ENCODE data around the gene ZNRD2. TPM values are rescaled to one million over a fixed set of nuclear protein-coding genes. Genes with fewer than 3 reads are reported as not detected.
A peak's percentile ranks its signal among the peaks of the same experiment; 100 is the strongest.

Gene ZNRD2
- total and polyA plus RNA-seq, 2 donors from 2014 or later = 32.0 to 60.4 TPM

GRCh38 chr11:65591939-65592857 lies 21.9 kb downstream of the ZNRD2 start:
- Histone ChIP-seq H3K4me3 (ENCODE audit: low read length in 3 of 3) (no peak overlapping the region), H3K9me3 (ENCODE audit: control insufficient read depth in 2 of 3, insufficient read depth in 1 of 3, low read length in 3 of 3) (no peaks in the 10 kb centered on the region), H3K4me1 (ENCODE audit: control insufficient read depth in 2 of 3, insufficient read depth in 2 of 3, low read depth in 1 of 3, low read length in 3 of 3) (peaks cover 0 to 11% (median 0%) of the 10 kb centered on the region in 3 donors), H3K27me3 (ENCODE audit: control insufficient read depth, insufficient read depth, low read length) (no peaks in the 10 kb centered on the region), H3K9ac (ENCODE audit: low read length in 3 of 3) (no peak overlapping the region), H3K27ac (ENCODE audit: low read depth in 2 of 2, low read length in 2 of 2) (peak overlapping the region in 1 of 2 donors; percentile 45), H3K36me3 (ENCODE audit: control insufficient read depth in 2 of 3, insufficient read depth in 3 of 3, low read length in 3 of 3) (no peaks in the 10 kb centered on the region)
- FAIRE-seq = no peak
- intact Hi-C loops (cut with DNase I) = no loop called here
- peak; percentile 64 to 84 (median 73) for DNase-seq
- peak; percentile 8 for TF ChIP-seq CTCF (IDR thresholded peaks at IDR 0.05; ENCODE audit: borderline replicate concordance, extremely low read depth, insufficient read depth)

- peaks cover 0 to 7% (median 0%) of the 10 kb centered on the region in 3 donors for H3K36me3 ChIP-seq (ENCODE audit: control insufficient read depth in 2 of 3, insufficient read depth in 3 of 3, low read length in 3 of 3)
- intact Hi-C loops (cut with DNase I) = no loop called here
- no peak for FAIRE-seq
- no peaks in the 10 kb centered on the region for H3K9me3 ChIP-seq (ENCODE audit: control insufficient read depth in 2 of 3, insufficient read depth in 1 of 3, low read length in 3 of 3)
- H3K27ac ChIP-seq (ENCODE audit: low read depth in 2 of 2, low read length in 2 of 2) = no peak overlapping the region
- no peak overlapping the region for H3K4me3 ChIP-seq (ENCODE audit: low read length in 3 of 3)
- no peak for TF ChIP-seq CTCF (IDR thresholded peaks at IDR 0.05; ENCODE audit: borderline replicate concordance, extremely low read depth, insufficient read depth)
- H3K9ac ChIP-seq (ENCODE audit: low read length in 3 of 3) = no peak overlapping the region
- H3K27me3 ChIP-seq (ENCODE audit: control insufficient read depth, insufficient read depth, low read length) = no peaks in the 10 kb centered on the region
- DNase-seq = peak in 3 of 5 donors; percentile 43 to 78 (median 68)
- peaks cover 0 to 8% (median 0%) of the 10 kb centered on the region in 3 donors for H3K4me1 ChIP-seq (ENCODE audit: control insufficient read depth in 2 of 3, insufficient read depth in 2 of 3, low read depth in 1 of 3, low read length in 3 of 3)
Observed at GRCh38 chr11:65592858-65593517, 22.7 kb downstream of the ZNRD2 start.

- H3K9ac ChIP-seq (ENCODE audit: low read length in 3 of 3) = no peak overlapping the region
- FAIRE-seq (no peak), DNase-seq (peak in 2 of 5 donors; percentile 50 to 52)
- peaks cover 0 to 14% (median under 1%) of the 10 kb centered on the region in 3 donors for H3K36me3 ChIP-seq (ENCODE audit: control insufficient read depth in 2 of 3, insufficient read depth in 3 of 3, low read length in 3 of 3)
- no peak overlapping the region for H3K4me3 ChIP-seq (ENCODE audit: low read length in 3 of 3)
- no peaks in the 10 kb centered on the region for H3K27me3 ChIP-seq (ENCODE audit: control insufficient read depth, insufficient read depth, low read length)
- H3K4me1 ChIP-seq (ENCODE audit: control insufficient read depth in 2 of 3, insufficient read depth in 2 of 3, low read depth in 1 of 3, low read length in 3 of 3) = peaks cover 0 to 4% (median 0%) of the 10 kb centered on the region in 3 donors
- TF ChIP-seq CTCF (IDR thresholded peaks at IDR 0.05; ENCODE audit: borderline replicate concordance, extremely low read depth, insufficient read depth) = peak; percentile 59
- intact Hi-C loops (cut with DNase I) = no loop called here
- no peaks in the 10 kb centered on the region for H3K9me3 ChIP-seq (ENCODE audit: control insufficient read depth in 2 of 3, insufficient read depth in 1 of 3, low read length in 3 of 3)
- H3K27ac ChIP-seq (ENCODE audit: low read depth in 2 of 2, low read length in 2 of 2) = no peak overlapping the region
Observed at GRCh38 chr11:65593518-65594414, 23.5 kb downstream of the ZNRD2 start.
